ENCODE data around the gene BPIFB3. TPM values are rescaled to one million over a fixed set of nuclear protein-coding genes. Genes with fewer than 3 reads are reported as not detected.

Gene BPIFB3
- polyA plus RNA-seq, 3 donors: not detected

GRCh38 chr20:33009214-33010132 lies 44.2 kb upstream of the BPIFB3 start:
- Histone ChIP-seq H3K4me2 (replicated peaks; ENCODE audit: extremely low read depth, low read length, poor library complexity, severe bottlenecking) (no peak overlapping the region), H3K9ac (ENCODE audit: insufficient read depth, low read length, poor library complexity, severe bottlenecking) (no peak overlapping the region), H3K9me3 (replicated peaks in 1 of 2; ENCODE audit: control insufficient read depth in 1 of 2, insufficient read depth in 1 of 2, low read length in 2 of 2) (no peaks in the 10 kb centered on the region), H3K4me3 (replicated peaks in 1 of 3; ENCODE audit: low read depth in 2 of 3, low read length in 3 of 3) (no peak overlapping the region), H3K27ac (ENCODE audit: low read depth in 1 of 2, low read length in 2 of 2) (no peak overlapping the region), H3K36me3 (replicated peaks in 1 of 2; ENCODE audit: control insufficient read depth in 1 of 2, insufficient read depth in 2 of 2, low read length in 2 of 2) (no peaks in the 10 kb centered on the region), H4K20me1 (ENCODE audit: insufficient read depth, low read length) (no peaks in the 10 kb centered on the region), H2AFZ (ENCODE audit: insufficient read depth, low read depth, low read length, poor library complexity, severe bottlenecking) (no peak overlapping the region), H3K27me3 (ENCODE audit: control insufficient read depth in 2 of 2, insufficient read depth in 2 of 2, low read length in 2 of 2) (no peaks in the 10 kb centered on the region), H3K79me2 (ENCODE audit: insufficient read depth, low read length) (no peaks in the 10 kb centered on the region), H3K4me1 (ENCODE audit: control insufficient read depth in 1 of 2, insufficient read depth in 2 of 2, low read length in 2 of 2) (no peaks in the 10 kb centered on the region)
- TF ChIP-seq CTCF (IDR thresholded peaks at IDR 0.05): no peak
- H3K27me3 Mint-ChIP-seq (ENCODE audit: low read depth in 3 of 3): peaks cover 0 to 4% (median 0%) of the 10 kb centered on the region in 3 donors
- peaks cover 0 to 7% (median 3%) of the 10 kb centered on the region in 7 donors for H3K9me3 Mint-ChIP-seq
- no peak overlapping the region for H3K4me3 Mint-ChIP-seq
- no peaks in the 10 kb centered on the region for H3K36me3 Mint-ChIP-seq
- intact Hi-C loops (cut with micrococcal nuclease): no loop called here
- WGBS (ENCODE audit: insufficient coverage): 90% methylated on average over 15 of the region's 19 CpGs
- H3K4me1 Mint-ChIP-seq: no peaks in the 10 kb centered on the region
- DNase-seq: no peak
- no peak overlapping the region for H3K27ac Mint-ChIP-seq

- no peaks in the 10 kb centered on the region for H3K4me1 ChIP-seq (ENCODE audit: control insufficient read depth in 1 of 2, insufficient read depth in 2 of 2, low read length in 2 of 2)
- Mint-ChIP-seq H3K36me3 (no peaks in the 10 kb centered on the region), H3K4me1 (no peaks in the 10 kb centered on the region), H3K9me3 (peaks cover 0 to 3% (median 3%) of the 10 kb centered on the region in 7 donors), H3K4me3 (no peak overlapping the region), H3K27ac (no peak overlapping the region), H3K27me3 (ENCODE audit: low read depth in 3 of 3) (peaks cover 0 to 2% (median 0%) of the 10 kb centered on the region in 3 donors)
- TF ChIP-seq CTCF (IDR thresholded peaks at IDR 0.05): no peak
- 89% methylated on average over 2 of the region's 5 CpGs for WGBS (ENCODE audit: insufficient coverage)
- DNase-seq: no peak
- H4K20me1 ChIP-seq (ENCODE audit: insufficient read depth, low read length): no peaks in the 10 kb centered on the region
- H3K4me2 ChIP-seq (replicated peaks; ENCODE audit: extremely low read depth, low read length, poor library complexity, severe bottlenecking): no peak overlapping the region
- no peak overlapping the region for H2AFZ ChIP-seq (ENCODE audit: insufficient read depth, low read depth, low read length, poor library complexity, severe bottlenecking)
- intact Hi-C loops (cut with micrococcal nuclease): no loop called here
- no peaks in the 10 kb centered on the region for H3K27me3 ChIP-seq (ENCODE audit: control insufficient read depth in 2 of 2, insufficient read depth in 2 of 2, low read length in 2 of 2)
- H3K79me2 ChIP-seq (ENCODE audit: insufficient read depth, low read length): no peaks in the 10 kb centered on the region
- H3K27ac ChIP-seq (ENCODE audit: low read depth in 1 of 2, low read length in 2 of 2): no peak overlapping the region
- no peaks in the 10 kb centered on the region for H3K36me3 ChIP-seq (replicated peaks in 1 of 2; ENCODE audit: control insufficient read depth in 1 of 2, insufficient read depth in 2 of 2, low read length in 2 of 2)
- no peak overlapping the region for H3K4me3 ChIP-seq (replicated peaks in 1 of 3; ENCODE audit: low read depth in 2 of 3, low read length in 3 of 3)
- H3K9me3 ChIP-seq (replicated peaks in 1 of 2; ENCODE audit: control insufficient read depth in 1 of 2, insufficient read depth in 1 of 2, low read length in 2 of 2): no peaks in the 10 kb centered on the region
- no peak overlapping the region for H3K9ac ChIP-seq (ENCODE audit: insufficient read depth, low read length, poor library complexity, severe bottlenecking)
These were observed 43.6 kb upstream of the BPIFB3 start for GRCh38 chr20:33010133-33010504.

Measured in CD14-positive monocyte (primary cell).